Esophagus muscularis mucosa (tissue), 4 donors: ENCODE measurements around the gene MARCO. TPM values are rescaled to one million over a fixed set of nuclear protein-coding genes. Genes with fewer than 3 reads are reported as not detected.

Source experiments
- DNase-seq: peaks from one replicate; pipeline ENCODE4 v3.0.0-alpha.2; 2017; ENCODE audit errors: extremely low spot score
- H3K27ac ChIP-seq, 4 donors: fragments of 200-600 bp; sonication (generic); replicated peaks in 1 of 4; 1 replicate in 3 of 4; 2 replicates in 1 of 4; pipeline ENCODE4 v1.5.1; 2016 to 2019; ENCODE audit warnings: mild to moderate bottlenecking in 1 of 4
- H3K27me3 ChIP-seq, 4 donors: fragments of 200-600 bp; sonication (generic); one replicate each; pipeline versions ENCODE4 v1.5.1 to v1.6.0; 2016 to 2019
- H3K36me3 ChIP-seq, 4 donors: fragments of 200-600 bp; sonication (generic); one replicate each; pipeline ENCODE4 v1.5.1; 2016 to 2019
- H3K4me1 ChIP-seq, 4 donors: fragments of 200-600 bp; sonication (generic); one replicate each; pipeline ENCODE4 v1.5.1; 2016 to 2019
- H3K4me3 ChIP-seq, 4 donors: fragments of 200-600 bp; sonication (generic); 1 replicate in 2 of 4; 2 replicates in 2 of 4; pipeline ENCODE4 v1.5.1; 2016 to 2019; ENCODE audit warnings: mild to moderate bottlenecking in 4 of 4, moderate library complexity in 1 of 4
- H3K9me3 ChIP-seq, 4 donors: fragments of 200-600 bp; sonication (generic); 1 replicate in 3 of 4; 2 replicates in 1 of 4; pipeline ENCODE4 v1.5.1; 2016 to 2019
- CTCF ChIP-seq, 3 experiments: fragments of 200-600 bp in 2 of 3; fragments of 450-650 bp in 1 of 3; sonication (generic) in 2 of 3; IDR thresholded peaks; one replicate each; pipeline ENCODE4 v1.5.1; 2017 to 2019; ENCODE audit warnings: antibody characterized with exemption in 3 of 3, mild to moderate bottlenecking in 2 of 3, moderate library complexity in 1 of 3
- EP300 ChIP-seq: sonication (generic); formaldehyde crosslinking; IDR thresholded peaks from one replicate; pipeline ENCODE4 v1.6.1; 2017; ENCODE audit warnings: antibody characterized with exemption
- POLR2A ChIP-seq: fragments of 450-650 bp; IDR thresholded peaks from one replicate; pipeline ENCODE4 v1.6.1; 2017; ENCODE audit warnings: antibody characterized with exemption, moderate library complexity, mild to moderate bottlenecking, low read depth
- POLR2AphosphoS5 ChIP-seq, 2 donors: sonication (generic); formaldehyde crosslinking; IDR thresholded peaks; one replicate each; pipeline ENCODE4 v1.6.1; 2017; ENCODE audit warnings: antibody characterized with exemption in 2 of 2
- WGBS: methylation state at CpG from one replicate; pipeline ENCODE4 v1.1.5; 2018; 5-methylcytosine and 5-hydroxymethylcytosine counted together
- intact Hi-C: fragments of 100-400 bp; cut with DNase I; formaldehyde crosslinking; loops from one replicate; pipeline ENCODE4 v1.15.1; 2023
- total RNA-seq, 4 donors: library from RNA; depleted of rRNA; stranded (reverse); fragments of >200 nt; gene quantifications; one replicate each; pipeline versions ENCODE4 v1.1.0 to v1.2.1, GENCODE V29; 2016

MARCO gene
- total RNA-seq, 4 donors from 2014 or later: 7.3 to 19.8 (median 12.9) TPM

- H3K27ac ChIP-seq: no peak overlapping the region
- TF ChIP-seq POLR2A (no peak), POLR2AphosphoS5 (IDR thresholded peaks at IDR 0.05) (no peak), CTCF (IDR thresholded peaks at IDR 0.05) (no peak), EP300 (no peak)
- 65% methylated on average over 3 of the region's 3 CpGs for WGBS
- no peaks in the 10 kb centered on the region for H3K4me1 ChIP-seq
- no peaks in the 10 kb centered on the region for H3K36me3 ChIP-seq
- H3K27me3 ChIP-seq: peaks cover 0 to 8% (median 0%) of the 10 kb centered on the region in 4 donors
- intact Hi-C loops: no loop called here
- no peak overlapping the region for H3K4me3 ChIP-seq
- DNase-seq: peak; percentile 90
- no peaks in the 10 kb centered on the region for H3K9me3 ChIP-seq
Measured at GRCh38 chr2:118913803-118914645, 28.0 kb upstream of the MARCO start.

GRCh38 chr2:118914721-118915453 lies 27.1 kb upstream of the MARCO start:
- H3K27me3 ChIP-seq: peaks cover 0 to 8% (median 0%) of the 10 kb centered on the region in 4 donors
- no peaks in the 10 kb centered on the region for H3K4me1 ChIP-seq
- WGBS: 78% methylated on average over 9 of the region's 9 CpGs
- no peak overlapping the region for H3K4me3 ChIP-seq
- peak; percentile 89 for DNase-seq
- intact Hi-C loops: no loop called here
- H3K27ac ChIP-seq: no peak overlapping the region
- H3K9me3 ChIP-seq: no peaks in the 10 kb centered on the region
- no peak for TF ChIP-seq EP300
- TF ChIP-seq POLR2AphosphoS5 (IDR thresholded peaks at IDR 0.05): no peak
- TF ChIP-seq POLR2A: no peak
- no peak for TF ChIP-seq CTCF (IDR thresholded peaks at IDR 0.05)
- no peaks in the 10 kb centered on the region for H3K36me3 ChIP-seq

- Histone ChIP-seq H3K36me3 (no peaks in the 10 kb centered on the region), H3K4me3 (no peak overlapping the region), H3K27ac (no peak overlapping the region), H3K4me1 (no peaks in the 10 kb centered on the region), H3K9me3 (no peaks in the 10 kb centered on the region), H3K27me3 (peaks cover 0 to 8% (median 0%) of the 10 kb centered on the region in 4 donors)
- 63% methylated on average over 1 of the region's 1 CpG for WGBS
- TF ChIP-seq EP300: no peak
- TF ChIP-seq CTCF (IDR thresholded peaks at IDR 0.05): no peak
- no peak for TF ChIP-seq POLR2A
- TF ChIP-seq POLR2AphosphoS5 (IDR thresholded peaks at IDR 0.05): no peak
- peak; percentile 29 for DNase-seq
- intact Hi-C loops: no loop called here
Measured at GRCh38 chr2:118918017-118918416, 24.0 kb upstream of the MARCO start.

GRCh38 chr2:118921646-118922045 lies 20.3 kb upstream of the MARCO start:
- H3K4me3 ChIP-seq: no peak overlapping the region
- H3K36me3 ChIP-seq: no peaks in the 10 kb centered on the region
- DNase-seq: no peak
- H3K4me1 ChIP-seq: no peaks in the 10 kb centered on the region
- H3K9me3 ChIP-seq: no peaks in the 10 kb centered on the region
- H3K27ac ChIP-seq: no peak overlapping the region
- no peaks in the 10 kb centered on the region for H3K27me3 ChIP-seq
- intact Hi-C loops: no loop called here
- WGBS: 72% methylated on average over 7 of the region's 7 CpGs
- TF ChIP-seq POLR2AphosphoS5 (IDR thresholded peaks at IDR 0.05): no peak
- no peak for TF ChIP-seq POLR2A
- no peak for TF ChIP-seq CTCF (IDR thresholded peaks at IDR 0.05)
- no peak for TF ChIP-seq EP300
